Kidney capillary endothelial cell (primary cell): ENCODE measurements around the gene CSF1.

Source experiments
- DNase-seq: peaks from one replicate; pipeline ENCODE4 v3.0.0-alpha.2; 2018; ENCODE audit warnings: low spot score

CSF1 gene

GRCh38 chr1:109901524-109902145 is 9.0 kb upstream of the CSF1 start:
- DNase-seq: peak; percentile 23

DNA sequence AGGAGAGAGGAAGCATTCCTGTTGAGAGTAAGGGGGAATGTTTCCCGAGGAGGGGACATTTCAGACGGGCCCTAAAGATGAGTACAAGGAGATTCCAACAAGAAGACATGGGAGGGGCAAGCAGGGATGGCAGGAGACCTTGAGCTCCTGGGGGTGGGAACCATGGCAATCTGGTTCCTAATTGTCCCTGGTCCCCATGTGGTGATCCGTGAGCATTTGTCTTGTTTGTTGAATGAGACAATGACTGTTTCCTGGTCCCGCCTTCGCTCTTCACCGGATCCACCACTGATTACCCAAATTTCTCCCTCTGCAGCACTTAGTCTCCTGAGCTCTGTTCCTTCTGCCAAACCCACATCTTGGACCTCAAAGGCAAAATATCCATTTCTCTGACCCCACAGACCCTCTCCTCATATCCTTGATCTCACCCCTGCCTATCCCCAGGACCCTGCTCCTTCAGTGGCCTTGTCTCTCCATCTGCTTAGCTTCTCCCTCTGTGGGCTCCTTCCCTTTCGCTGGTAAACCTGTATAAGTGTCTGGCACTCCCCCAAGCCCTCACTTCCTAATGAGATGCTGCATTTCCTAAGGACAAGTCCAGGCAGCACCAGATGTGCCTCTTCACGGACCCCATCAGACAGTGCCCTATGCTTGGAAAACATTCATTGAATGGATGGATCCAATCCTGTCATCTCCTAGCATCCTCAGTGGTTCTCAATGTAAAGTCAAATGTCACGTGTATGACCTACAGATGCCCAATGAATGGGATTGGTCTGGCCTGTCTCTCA is 8.3 kb upstream of the CSF1 start:
- no peak for DNase-seq

DNA sequence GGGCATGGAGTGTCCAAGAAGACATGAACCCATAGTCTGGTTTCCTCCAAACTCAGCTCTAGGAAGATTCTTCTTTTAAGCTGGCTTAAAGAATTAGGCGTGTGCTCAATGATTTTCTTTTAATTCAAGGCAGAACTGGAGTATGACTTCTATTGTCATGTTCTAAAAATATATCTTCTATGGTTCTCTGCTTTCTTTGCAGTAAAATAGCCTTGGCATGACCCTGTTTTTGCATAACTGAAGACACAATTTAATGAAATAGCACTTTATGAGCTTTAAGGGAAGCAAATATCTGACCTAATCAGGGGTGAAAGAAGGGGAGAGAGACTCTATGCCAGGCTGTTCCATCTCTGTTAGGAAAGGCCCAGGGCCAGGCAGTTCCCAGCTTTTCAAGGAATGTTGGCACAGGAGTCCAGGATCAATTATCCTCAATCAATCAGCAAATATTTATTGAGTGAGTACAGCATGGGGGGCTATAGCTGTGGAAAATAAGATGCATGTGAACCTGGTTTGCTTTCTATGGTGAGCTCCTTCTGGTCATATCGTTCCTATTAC is 7.2 kb upstream of the CSF1 start:
- no peak for DNase-seq

DNA sequence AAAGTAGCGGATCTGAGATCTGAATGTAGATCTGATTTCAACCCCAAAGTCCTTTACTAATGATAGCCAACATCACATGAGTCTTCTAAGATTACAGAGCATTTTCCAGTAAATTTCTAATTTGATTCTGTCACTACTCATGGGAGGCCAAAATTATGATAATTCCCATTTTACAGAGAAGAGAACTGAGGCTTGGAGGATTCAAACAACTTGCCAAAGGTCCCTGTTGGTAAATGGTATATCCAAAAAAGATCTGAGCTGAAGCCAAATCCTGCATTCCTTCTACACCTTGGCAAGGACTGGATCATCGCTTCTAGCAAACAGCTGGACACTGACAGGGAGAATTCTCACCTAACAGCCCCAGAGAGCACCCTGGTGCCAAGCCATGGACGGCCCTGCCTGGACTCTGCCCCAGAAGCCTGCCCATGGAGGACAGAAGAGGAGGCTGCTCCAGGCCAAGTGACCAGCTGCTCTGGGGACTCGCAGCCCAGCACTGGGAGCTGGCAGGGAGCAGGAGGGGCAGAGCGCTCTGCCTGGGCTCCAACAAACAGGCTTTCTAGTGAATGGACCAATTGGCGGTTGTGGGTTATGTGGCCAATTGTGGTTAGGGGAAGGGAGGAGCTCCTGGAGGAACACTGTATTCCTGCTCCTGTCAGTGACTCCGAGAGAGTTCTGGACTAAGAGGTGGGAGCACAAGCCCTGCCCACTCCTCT is 6.4 kb upstream of the CSF1 start:
- DNase-seq: no peak

- DNase-seq: no peak
Measured at GRCh38 chr1:109905491-109905890, 5.2 kb upstream of the CSF1 start.

DNA sequence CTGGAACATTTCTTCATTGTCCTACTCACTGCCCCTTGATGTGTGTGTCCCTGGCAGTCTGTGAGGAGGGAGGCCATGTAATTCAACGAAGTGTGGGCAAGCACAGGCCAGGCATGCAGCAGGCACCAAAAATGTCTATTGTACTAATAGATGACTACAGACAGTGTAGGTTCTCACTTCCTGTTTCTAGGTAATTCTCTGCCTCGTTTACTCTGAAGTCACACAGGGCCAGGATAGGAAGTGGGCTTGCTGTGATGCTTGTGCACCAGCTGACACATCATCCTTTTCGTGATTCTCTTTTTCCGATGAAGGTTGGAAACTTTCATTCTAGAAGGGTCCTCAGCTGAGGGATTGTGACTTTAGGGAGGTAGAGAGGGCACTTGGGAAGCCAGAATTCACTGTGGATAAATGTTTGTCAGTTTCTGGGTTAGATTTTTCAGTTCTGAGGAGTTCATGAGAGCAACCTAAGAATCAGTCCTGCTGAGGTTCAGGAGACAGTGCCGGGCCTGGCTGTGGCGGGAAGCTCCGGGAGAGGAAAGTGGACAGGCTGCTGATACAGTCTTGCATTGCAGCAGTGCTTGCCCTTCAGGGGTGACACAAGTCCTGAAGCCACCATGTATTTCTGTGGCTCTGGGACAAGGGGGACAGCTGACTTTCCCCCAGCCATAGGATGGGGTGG is 4.3 kb upstream of the CSF1 start:
- peak; percentile 36 for DNase-seq

DNA sequence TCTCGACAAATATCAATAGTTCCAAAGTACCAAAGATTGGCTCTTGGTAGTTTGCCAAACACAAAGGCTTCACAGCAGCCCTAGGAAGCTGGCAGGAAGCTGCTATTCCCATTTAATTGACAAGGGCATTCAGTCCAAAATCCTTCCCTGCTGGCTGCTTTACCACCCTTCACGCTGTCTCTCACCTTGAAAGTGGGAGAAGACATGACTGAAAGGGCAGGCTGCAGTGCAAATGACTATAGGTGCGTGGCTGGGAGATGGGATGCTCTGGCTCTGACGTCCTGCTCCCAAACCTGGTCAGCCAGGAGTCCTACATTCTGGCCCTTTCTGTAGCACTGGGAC is 3.8 kb upstream of the CSF1 start:
- no peak for DNase-seq

GRCh38 chr1:109907190-109907774 is 3.4 kb upstream of the CSF1 start:
- DNase-seq: no peak

GRCh38 chr1:109908836-109909235 is 1.8 kb upstream of the CSF1 start:
- no peak for DNase-seq

GRCh38 chr1:109909561-109909960 is 1.1 kb upstream of the CSF1 start:
- no peak for DNase-seq

DNA sequence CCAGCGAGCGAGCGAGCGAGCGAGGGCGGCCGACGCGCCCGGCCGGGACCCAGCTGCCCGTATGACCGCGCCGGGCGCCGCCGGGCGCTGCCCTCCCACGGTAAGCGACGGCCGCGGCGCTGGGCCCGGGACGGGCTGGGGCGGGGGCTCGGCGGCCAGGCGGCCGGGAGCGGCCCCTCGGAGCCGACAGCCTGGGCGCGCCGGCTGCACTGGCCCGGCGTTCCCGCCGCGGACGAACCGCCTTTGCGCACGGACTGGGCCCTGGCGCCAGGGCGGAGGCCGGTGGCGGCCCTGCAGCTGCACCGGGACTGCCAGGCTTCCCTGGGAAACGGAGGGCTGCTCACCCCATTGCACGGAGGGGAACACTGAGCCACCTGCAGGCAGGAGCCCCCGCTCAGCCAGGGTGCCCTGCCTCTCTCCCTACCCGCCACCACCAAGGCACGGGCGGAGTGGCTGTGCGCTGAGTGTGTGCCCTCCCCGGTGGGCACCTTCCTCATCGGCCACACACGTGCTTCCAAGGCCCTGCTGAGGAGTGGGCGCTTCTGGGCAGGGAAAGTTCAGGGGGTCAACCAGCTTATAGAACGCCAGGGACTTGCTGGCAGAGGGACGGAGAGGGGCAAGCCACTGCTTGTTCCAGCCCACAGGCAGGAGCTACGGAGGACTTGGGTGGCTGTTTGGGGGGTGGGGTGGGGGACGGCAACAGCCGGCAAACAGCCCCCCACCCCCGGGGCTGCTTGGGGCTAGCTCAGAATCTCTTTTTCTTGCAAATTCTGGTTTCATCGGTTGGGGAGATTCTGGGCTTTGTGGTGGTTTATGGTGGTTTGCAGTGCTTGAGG is 532 bp downstream of the CSF1 start:
- DNase-seq: peak; percentile 25

DNA sequence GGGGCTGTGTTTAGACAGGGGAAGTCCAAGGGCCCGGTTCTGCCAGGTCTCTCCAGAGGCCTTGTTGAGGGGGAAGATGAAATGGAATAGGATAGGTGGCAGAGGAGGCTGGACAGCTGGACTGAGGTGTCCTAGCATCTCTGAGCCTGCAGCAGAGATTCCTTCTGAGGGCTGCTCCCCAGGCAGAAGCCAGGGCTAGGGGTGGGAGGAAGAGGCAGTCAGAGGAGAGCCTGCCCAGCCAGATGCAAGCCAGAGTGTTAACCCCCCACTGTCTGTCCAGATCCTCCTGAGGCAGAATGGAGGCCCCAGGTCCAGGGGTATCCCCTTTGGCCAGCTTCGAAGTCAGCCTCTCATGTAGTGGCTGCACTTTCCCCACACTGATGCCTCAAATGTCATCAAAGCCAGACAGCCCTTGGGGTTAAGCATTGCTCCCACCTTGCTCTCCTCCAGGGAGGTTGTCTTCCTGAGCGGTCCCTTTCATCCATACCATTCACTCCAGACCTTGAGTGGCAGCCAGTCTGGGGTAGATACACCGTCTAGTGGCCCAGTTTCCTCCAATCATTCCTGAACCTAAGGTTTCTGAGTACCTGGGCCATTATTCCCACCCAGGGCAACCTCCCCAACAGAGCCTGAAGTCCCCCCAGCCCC is 1.7 kb downstream of the CSF1 start:
- no peak for DNase-seq

DNA sequence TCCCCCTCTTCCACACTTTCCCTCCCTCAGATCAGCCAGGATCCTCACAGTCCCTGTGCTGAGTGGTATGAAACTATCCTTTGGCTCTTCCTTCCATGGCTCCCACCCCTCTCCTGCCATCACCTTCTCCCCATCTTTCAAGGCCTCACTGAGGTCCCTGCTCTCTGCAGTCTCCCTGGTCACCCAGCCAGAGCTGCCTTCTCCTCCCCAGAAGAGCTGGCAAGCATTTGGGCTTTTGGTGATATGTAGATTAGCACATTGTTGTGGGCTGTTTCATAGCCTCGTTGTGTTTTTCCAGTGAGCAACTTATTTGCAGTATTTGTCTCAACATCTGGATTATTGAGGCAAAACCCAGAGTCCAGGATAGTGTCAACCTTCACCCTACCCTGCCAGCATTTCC is 2.2 kb downstream of the CSF1 start:
- no peak for DNase-seq

DNA sequence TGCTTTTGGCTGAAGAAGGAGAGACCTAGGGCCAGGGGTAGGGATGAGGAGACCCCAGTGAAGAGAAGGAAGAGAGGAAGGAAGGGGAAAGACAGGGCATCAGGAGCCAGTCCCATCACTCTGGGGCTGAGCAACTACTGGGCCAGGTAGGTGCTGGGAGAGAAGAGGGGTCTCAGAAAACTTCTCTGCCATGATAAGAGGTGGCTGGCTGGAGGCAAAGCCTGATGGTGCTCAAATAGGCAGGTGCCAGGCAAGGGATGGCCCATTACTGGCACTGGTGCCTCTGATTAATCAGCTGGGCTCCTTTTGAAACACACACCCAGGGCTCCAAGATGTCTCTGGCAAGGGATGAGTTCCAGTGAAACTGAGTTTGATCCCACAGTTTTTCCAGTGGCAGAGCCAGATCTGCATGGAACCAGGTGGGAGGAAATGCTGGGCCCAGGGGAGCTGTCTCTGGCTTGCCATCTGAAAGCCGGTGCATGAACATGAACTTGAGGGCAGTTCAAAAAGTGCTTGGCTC is 2.8 kb downstream of the CSF1 start:
- DNase-seq: no peak

- DNase-seq: no peak
Measured at GRCh38 chr1:109914587-109915240, 4.1 kb downstream of the CSF1 start.

- no peak for DNase-seq
Measured at GRCh38 chr1:109917051-109917767, 6.6 kb downstream of the CSF1 start.

- no peak for DNase-seq
Measured at GRCh38 chr1:109917768-109918606, 7.3 kb downstream of the CSF1 start.

GRCh38 chr1:109918671-109919070 is 8.0 kb downstream of the CSF1 start:
- DNase-seq: no peak
